HG03066 (cell line): ENCODE measurements around the gene KRTAP25-1.

Source experiments
- ATAC-seq: cut with Tn5 transposase; IDR thresholded peaks from one replicate; pipeline ENCODE4 v1.9.1; 2021; ENCODE audit warnings: low read depth; ENCODE audit not compliant: unreplicated experiment

The KRTAP25-1 gene

GRCh38 chr21:30251781-30252180 lies 37.5 kb downstream of the KRTAP25-1 start:
- ATAC-seq = no peak

GRCh38 chr21:30249936-30250335 lies 39.4 kb downstream of the KRTAP25-1 start:
- no peak for ATAC-seq

DNA sequence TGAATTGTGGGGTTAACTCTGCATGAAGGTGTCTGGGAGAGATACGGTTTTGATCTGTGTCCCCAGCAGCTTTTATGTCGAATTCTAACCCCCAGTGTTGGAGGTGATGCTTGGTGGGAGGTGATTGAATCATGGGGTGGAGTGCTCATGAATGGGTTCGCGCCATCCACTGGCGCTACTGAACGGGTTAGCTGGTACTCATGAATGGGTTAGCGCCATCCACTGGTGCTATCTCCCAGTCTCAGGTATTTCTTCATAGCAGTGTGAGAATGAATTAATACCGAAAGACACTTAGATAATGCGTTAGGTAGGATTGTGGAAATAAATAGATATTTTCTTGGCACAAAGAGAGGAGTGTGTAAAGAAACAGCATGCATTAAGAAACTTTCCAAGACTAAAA lies 40.5 kb downstream of the KRTAP25-1 start:
- ATAC-seq = no peak

DNA sequence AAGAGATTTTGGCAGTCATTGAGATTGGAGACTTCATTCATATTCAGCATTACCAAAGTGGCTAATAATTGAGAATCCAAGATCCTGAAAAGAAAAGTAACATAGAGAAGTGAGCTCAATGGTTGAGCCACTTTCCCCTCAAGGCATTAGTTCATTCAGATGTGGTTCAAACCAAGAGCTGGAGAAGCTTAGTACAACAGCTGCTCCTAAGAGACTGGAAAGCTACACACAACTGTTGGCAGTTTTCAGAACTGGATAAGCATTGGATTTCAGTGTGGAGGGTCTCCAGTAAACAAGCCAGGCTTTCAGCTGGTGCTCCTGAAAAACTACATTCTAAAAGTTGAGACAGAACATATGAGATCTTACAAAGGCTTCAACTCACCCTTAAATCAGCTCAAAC lies 44.3 kb downstream of the KRTAP25-1 start:
- no peak for ATAC-seq

DNA sequence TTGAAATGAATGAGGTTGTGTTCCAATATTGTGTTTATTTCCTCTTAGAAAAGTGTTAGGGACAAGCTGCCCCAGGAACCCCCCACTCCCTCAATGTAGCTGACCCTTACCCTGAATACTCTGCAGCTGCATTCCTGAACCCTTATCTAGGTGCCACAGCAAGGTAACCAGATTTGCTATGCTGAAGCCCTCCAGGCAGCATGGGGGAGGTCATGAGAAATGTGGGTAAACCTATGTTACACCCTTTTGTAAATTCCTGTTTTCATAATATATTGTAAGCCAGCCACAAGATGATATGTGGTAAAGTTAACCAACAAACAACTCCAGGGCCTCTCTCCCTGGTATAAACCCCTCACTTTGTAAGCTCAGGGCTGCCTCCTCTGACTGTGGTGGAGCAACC lies 45.6 kb downstream of the KRTAP25-1 start:
- no peak for ATAC-seq

DNA sequence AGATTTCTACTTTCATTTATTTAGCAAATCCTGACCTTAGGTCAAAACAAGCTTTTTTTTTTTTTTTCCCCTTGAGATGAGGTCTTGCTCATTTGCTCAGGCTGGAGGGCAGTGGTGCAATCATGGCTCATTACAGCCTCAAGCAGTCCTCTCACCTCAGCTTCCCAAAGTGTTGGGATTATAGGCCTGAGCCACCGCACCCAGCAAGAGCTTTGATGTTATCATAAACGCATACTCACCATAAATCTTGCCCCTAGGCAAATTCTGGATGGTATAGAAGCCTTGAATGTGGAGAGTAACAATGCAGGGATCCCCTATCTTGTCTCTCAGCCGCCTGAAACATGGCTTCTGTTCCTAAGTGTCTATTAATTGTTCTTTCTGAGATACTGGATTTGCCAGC lies 48.7 kb downstream of the KRTAP25-1 start:
- ATAC-seq = no peak
